Immature natural killer cell (primary cell): ENCODE results near the gene CAPZA1. TPM values are rescaled to one million over a fixed set of nuclear protein-coding genes. Genes with fewer than 3 reads are reported as not detected.

Experiments
- polyA plus RNA-seq, 3 donors: library from polyadenylated mRNA; unstranded; fragments of 300-500 nt; fragmentation: Illumina TruSeq; gene quantifications; one replicate each; pipeline ENCODE4 v1.2.3, GENCODE V29; 2021

The CAPZA1 gene
- polyA plus RNA-seq, 3 donors from 2014 or later: 199 to 264 (median 207) TPM

Other genes with a start within 250 kb of the CAPZA1 start
- under 1 TPM in 1 of 3 donors, not detected in 2; 0.03 TPM for gene CTTNBP2NL, start 223.6 kb upstream of the CAPZA1 start, polyA plus RNA-seq
- under 1 TPM in 1 of 3 donors, not detected in 2; 0.03 TPM for gene WNT2B, start 110.9 kb upstream of the CAPZA1 start, polyA plus RNA-seq
- gene ST7L, start 691 bp upstream of the CAPZA1 start, polyA plus RNA-seq: 10 to 100 TPM in 2 of 3 donors, 1 to 10 TPM in 1; 8.4 to 15.2 (median 11.4) TPM
- 10 to 100 TPM; 20.6 to 52.7 (median 22.8) TPM for gene MOV10, start 54.8 kb downstream of the CAPZA1 start, polyA plus RNA-seq
- 100 to 1,000 TPM; 444 to 613 (median 572) TPM for gene RHOC, start 87.3 kb downstream of the CAPZA1 start, polyA plus RNA-seq
- gene PPM1J, start 95.5 kb downstream of the CAPZA1 start, polyA plus RNA-seq: under 1 TPM in 1 of 3 donors, not detected in 2; 0.19 TPM